ENCODE data around the gene ZFYVE9. TPM values are rescaled to one million over a fixed set of nuclear protein-coding genes. Genes with fewer than 3 reads are reported as not detected.

ZFYVE9 gene
- polyA plus RNA-seq, 1 experiment: 20.7 TPM

DNA sequence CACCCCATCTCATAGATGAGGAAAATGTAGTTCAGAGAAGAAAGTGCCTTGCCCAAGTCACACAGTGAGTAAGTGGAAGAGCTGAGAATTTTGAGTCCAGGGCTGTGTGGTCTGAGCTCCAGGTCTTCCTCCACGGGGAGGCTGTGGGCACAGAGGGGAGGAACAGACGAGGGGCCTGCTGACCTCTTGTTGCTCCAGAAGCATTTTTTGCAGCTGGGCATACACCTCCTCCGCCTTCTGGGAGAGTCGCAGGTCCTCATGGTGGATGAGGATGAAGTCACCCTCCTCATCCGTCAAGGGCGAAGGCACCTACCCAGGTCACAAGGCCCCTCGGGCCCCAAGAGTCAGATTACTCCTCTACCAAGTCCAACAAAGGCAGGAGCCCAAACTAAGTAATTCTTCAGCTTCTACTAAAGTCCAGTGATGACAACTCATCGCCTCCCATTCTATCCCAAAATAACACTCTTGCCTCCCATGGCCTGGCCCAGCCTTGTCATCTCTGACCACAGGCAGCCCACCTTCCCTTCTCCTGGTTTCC is 215.0 kb downstream of the ZFYVE9 start:
- no peak overlapping the region for H3K4me3 ChIP-seq (ENCODE audit: low read depth, low read length)
- no peaks in the 10 kb centered on the region for H3K9me3 ChIP-seq (ENCODE audit: control insufficient read depth, insufficient read depth, low read length)
- ChIA-PET CTCF (interaction anchor here (1.0 kb wide), 1 partner anchor 8 kb away, joined by 3 read pairs; no protein-coding TSS in a partner anchor), POLR2A (no interaction called here)
- H3K27ac ChIP-seq (ENCODE audit: low read depth, low read length): no peak overlapping the region
- DNase-seq (ENCODE audit: low read depth, low spot score): no peak
- TF ChIP-seq, protein P1, sequence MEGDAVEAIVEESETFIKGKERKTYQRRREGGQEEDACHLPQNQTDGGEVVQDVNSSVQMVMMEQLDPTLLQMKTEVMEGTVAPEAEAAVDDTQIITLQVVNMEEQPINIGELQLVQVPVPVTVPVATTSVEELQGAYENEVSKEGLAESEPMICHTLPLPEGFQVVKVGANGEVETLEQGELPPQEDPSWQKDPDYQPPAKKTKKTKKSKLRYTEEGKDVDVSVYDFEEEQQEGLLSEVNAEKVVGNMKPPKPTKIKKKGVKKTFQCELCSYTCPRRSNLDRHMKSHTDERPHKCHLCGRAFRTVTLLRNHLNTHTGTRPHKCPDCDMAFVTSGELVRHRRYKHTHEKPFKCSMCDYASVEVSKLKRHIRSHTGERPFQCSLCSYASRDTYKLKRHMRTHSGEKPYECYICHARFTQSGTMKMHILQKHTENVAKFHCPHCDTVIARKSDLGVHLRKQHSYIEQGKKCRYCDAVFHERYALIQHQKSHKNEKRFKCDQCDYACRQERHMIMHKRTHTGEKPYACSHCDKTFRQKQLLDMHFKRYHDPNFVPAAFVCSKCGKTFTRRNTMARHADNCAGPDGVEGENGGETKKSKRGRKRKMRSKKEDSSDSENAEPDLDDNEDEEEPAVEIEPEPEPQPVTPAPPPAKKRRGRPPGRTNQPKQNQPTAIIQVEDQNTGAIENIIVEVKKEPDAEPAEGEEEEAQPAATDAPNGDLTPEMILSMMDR (IDR thresholded peaks at IDR 0.05; ENCODE audit: low read depth, low read length): no peak
- H3K27me3 ChIP-seq (ENCODE audit: control insufficient read depth, insufficient read depth, low read length): no peaks in the 10 kb centered on the region

DNA sequence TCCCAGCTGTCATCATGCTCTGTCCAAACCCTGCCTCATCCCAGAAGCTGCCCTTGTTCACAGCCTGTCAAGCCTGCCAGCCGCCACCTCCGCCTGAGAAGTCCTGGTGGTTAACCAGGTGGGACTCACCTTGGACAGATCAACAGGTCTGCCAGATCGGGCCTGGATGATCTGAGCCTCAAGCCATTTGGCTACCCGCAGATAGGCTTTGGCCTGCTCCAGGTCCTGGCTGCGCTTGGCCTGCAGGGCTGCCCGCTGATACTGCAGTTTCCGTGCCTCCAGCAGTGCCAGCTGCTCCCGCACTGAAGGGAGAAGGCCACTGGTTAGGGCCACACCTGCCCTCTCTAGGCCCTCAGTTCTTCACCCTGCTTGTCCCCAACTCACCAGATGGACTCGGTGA is 215.5 kb downstream of the ZFYVE9 start:
- no peak for DNase-seq (ENCODE audit: low read depth, low spot score)
- ChIA-PET POLR2A (no interaction called here), CTCF (interaction anchor here (1.0 kb wide), 1 partner anchor 9 kb away, joined by 3 read pairs; no protein-coding TSS in a partner anchor)
- H3K27me3 ChIP-seq (ENCODE audit: control insufficient read depth, insufficient read depth, low read length): no peaks in the 10 kb centered on the region
- H3K27ac ChIP-seq (ENCODE audit: low read depth, low read length): no peak overlapping the region
- H3K9me3 ChIP-seq (ENCODE audit: control insufficient read depth, insufficient read depth, low read length): no peaks in the 10 kb centered on the region
- no peak overlapping the region for H3K4me3 ChIP-seq (ENCODE audit: low read depth, low read length)
- TF ChIP-seq, protein P1 (IDR thresholded peaks at IDR 0.05; ENCODE audit: low read depth, low read length): no peak

DNA sequence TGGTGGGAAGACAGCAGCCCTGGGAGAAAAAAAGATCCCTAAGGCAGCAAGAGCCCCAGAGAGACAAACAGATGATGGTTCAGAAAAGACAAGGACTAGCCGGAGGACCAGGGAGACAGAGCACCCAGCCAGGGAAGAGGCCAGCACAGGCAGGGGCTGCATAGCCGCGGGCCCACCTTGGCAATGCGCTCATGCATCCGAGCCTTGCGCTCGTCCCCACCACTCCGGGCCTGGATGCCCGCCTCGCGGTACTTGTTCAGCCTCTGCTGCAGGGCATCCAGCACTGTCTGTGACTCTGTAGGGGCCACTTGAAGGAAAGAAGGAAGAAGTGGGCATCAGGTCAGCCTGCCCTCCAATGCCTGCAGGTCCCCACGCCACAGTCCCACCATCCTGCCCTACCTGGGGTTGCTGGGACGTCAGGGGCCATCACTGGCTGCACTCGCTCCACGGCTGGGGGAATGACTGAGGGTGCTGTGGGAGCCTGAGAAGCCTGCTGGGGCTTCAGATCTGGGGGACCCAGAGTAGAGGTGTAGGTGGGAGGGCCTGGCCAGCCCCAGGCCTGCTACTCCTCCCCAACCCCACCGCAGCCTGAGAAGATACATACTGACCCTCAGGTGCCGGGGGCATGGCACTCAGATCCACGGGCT is 217.1 kb downstream of the ZFYVE9 start:
- CTCF ChIA-PET: no interaction called here

DNA sequence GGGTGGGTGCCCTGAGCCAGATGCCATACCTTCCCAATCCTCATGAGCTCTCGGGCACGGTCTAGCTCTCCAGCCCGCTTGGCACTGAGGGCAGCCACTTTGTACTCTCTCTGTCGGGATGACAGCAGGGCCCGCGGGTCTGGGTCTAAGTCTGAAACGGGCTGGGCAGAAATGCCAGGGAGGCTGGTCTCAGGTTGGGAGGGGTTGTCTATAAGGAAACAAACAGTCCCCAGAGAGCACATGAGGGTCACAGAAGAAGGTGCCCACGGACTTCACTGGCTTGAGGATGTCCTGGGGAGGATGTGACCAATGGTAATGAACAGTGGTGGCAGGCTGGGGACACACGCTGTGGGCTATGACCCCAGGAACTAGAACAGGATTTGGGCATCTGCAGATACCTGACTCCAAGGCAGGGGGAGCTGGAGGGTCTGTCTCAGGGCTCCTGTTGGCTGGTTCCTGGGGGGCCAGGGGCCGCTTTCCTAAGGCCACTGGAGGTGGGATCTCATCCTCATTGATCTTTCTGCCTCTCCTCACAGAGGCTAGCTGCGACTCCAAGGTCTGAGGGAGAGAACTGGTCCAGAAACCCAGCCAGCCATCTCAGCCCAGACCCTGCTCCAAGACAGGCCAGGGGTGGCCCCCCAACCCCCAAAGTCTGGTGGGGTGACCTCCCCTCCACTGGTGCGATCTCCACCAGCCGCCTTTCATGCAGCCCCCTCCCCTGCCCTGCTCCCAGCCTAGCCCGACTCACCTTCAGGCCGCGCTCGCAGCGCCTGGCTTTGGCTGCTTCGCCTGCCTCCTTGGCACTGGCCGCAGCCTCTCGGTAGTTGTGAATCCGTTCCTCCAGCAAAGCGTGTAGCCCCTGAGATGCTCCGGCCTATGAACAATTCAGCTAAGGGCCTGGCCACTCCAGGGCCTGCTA is 218.0 kb downstream of the ZFYVE9 start:
- H3K27ac ChIP-seq (ENCODE audit: low read depth, low read length): no peak overlapping the region
- no peaks in the 10 kb centered on the region for H3K9me3 ChIP-seq (ENCODE audit: control insufficient read depth, insufficient read depth, low read length)
- H3K27me3 ChIP-seq (ENCODE audit: control insufficient read depth, insufficient read depth, low read length): no peaks in the 10 kb centered on the region
- TF ChIP-seq, protein P1 (IDR thresholded peaks at IDR 0.05; ENCODE audit: low read depth, low read length): no peak
- no peak overlapping the region for H3K4me3 ChIP-seq (ENCODE audit: low read depth, low read length)
- POLR2A ChIA-PET: no interaction called here
- CTCF ChIA-PET: no interaction called here
- DNase-seq (ENCODE audit: low read depth, low spot score): no peak

More for the DNA sequence above, 217.1 kb downstream of the ZFYVE9 start:
- POLR2A ChIA-PET: no interaction called here
- TF ChIP-seq, protein P1 (IDR thresholded peaks at IDR 0.05; ENCODE audit: low read depth, low read length): no peak
- DNase-seq (ENCODE audit: low read depth, low spot score): no peak
- H3K4me3 ChIP-seq (ENCODE audit: low read depth, low read length): no peak overlapping the region
- H3K27me3 ChIP-seq (ENCODE audit: control insufficient read depth, insufficient read depth, low read length): no peaks in the 10 kb centered on the region
- H3K27ac ChIP-seq (ENCODE audit: low read depth, low read length): no peak overlapping the region
- H3K9me3 ChIP-seq (ENCODE audit: control insufficient read depth, insufficient read depth, low read length): no peaks in the 10 kb centered on the region

DNA sequence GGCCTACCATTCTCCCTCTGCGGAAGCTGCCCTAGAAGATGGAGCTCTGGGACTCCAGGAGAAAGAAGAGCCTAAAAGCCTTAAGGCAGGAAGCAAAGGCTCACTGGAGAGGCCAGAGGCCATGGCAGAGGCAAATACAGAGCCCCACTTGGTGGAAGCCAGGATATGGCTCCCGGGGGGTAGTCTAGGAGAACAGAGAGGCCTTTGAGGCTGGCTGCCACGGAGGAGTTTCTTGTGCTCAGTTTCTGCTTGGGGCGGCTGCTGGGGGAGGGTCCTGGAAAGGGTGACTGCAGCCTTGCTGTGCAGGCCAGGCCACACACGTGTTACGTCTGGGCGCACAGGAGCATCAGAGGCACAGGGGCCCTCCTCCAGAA is 218.7 kb downstream of the ZFYVE9 start:
- POLR2A ChIA-PET: no interaction called here
- DNase-seq (ENCODE audit: low read depth, low spot score): no peak
- Histone ChIP-seq H3K27ac (ENCODE audit: low read depth, low read length) (no peak overlapping the region), H3K4me3 (ENCODE audit: low read depth, low read length) (no peak overlapping the region), H3K27me3 (ENCODE audit: control insufficient read depth, insufficient read depth, low read length) (no peaks in the 10 kb centered on the region), H3K9me3 (ENCODE audit: control insufficient read depth, insufficient read depth, low read length) (no peaks in the 10 kb centered on the region)
- TF ChIP-seq, protein P1 (IDR thresholded peaks at IDR 0.05; ENCODE audit: low read depth, low read length): no peak
- CTCF ChIA-PET: no interaction called here

Measured in AG04450 (cell line).